Endodermal cell (in vitro differentiated cells): ENCODE data around the gene NFAM1. TPM values are rescaled to one million over a fixed set of nuclear protein-coding genes. Genes with fewer than 3 reads are reported as not detected.

Experiments
- DNase-seq: peaks from one replicate; pipeline ENCODE4 v3.0.0-alpha.2; 2017
- H3K27ac ChIP-seq: 2 replicates; pipeline ENCODE4 v1.5.1; 2013; ENCODE audit warnings: mild to moderate bottlenecking, low read depth, low read length, moderate library complexity
- H3K27me3 ChIP-seq: 2 replicates; pipeline ENCODE4 v1.6.1; 2013; ENCODE audit warnings: mild to moderate bottlenecking, low read length, moderate library complexity; ENCODE audit not compliant: insufficient read depth, control insufficient read depth, poor library complexity, severe bottlenecking
- H3K36me3 ChIP-seq: 2 replicates; pipeline ENCODE4 v1.7.0; 2013; ENCODE audit warnings: mild to moderate bottlenecking, low read length, moderate library complexity; ENCODE audit not compliant: control insufficient read depth, insufficient read depth
- H3K4me1 ChIP-seq: one replicate; pipeline ENCODE4 v1.7.0; 2013; ENCODE audit warnings: low read length; ENCODE audit not compliant: control insufficient read depth, insufficient read depth
- H3K4me3 ChIP-seq: 2 replicates; pipeline ENCODE4 v1.5.1; 2013; ENCODE audit warnings: mild to moderate bottlenecking, low read length, moderate library complexity
- H3K9ac ChIP-seq: 2 replicates; pipeline ENCODE4 v1.6.1; 2013; ENCODE audit warnings: mild to moderate bottlenecking, low read length, moderate library complexity; ENCODE audit not compliant: poor library complexity, severe bottlenecking; ENCODE audit errors: extremely low read depth
- H3K9me3 ChIP-seq: 2 replicates; pipeline ENCODE4 v1.6.1; 2013; ENCODE audit warnings: mild to moderate bottlenecking, low read length, moderate library complexity; ENCODE audit not compliant: control insufficient read depth
- H3K27ac Mint-ChIP-seq: 2 replicates; pipeline ENCODE4 v1.8.0; 2020; ENCODE audit warnings: mixed read lengths
- H3K27me3 Mint-ChIP-seq: 2 replicates; pipeline ENCODE4 v1.8.0; 2021; ENCODE audit warnings: mild to moderate bottlenecking, mixed read lengths; ENCODE audit not compliant: insufficient read depth
- H3K36me3 Mint-ChIP-seq: 2 replicates; pipeline ENCODE4 v1.8.0; 2020; ENCODE audit warnings: low read depth, mixed read lengths
- H3K4me1 Mint-ChIP-seq: 2 replicates; pipeline ENCODE4 v1.8.0; 2020; ENCODE audit warnings: mixed read lengths
- H3K4me3 Mint-ChIP-seq: 2 replicates; pipeline ENCODE4 v1.8.0; 2020; ENCODE audit warnings: mild to moderate bottlenecking, moderate library complexity, mixed read lengths
- H3K9me3 Mint-ChIP-seq: 2 replicates; pipeline ENCODE4 v1.8.0; 2020; ENCODE audit warnings: mild to moderate bottlenecking, mixed read lengths
- WGBS, 2 experiments: methylation state at CpG; one replicate each; pipeline versions ENCODE4 v1.1.5 to v1.1.7; 2013; ENCODE audit warnings: missing lambda C conversion rate in 2 of 2, mixed read lengths in 1 of 2; ENCODE audit not compliant: insufficient coverage in 1 of 2, insufficient read length in 1 of 2; 5-methylcytosine and 5-hydroxymethylcytosine counted together
- total RNA-seq, 2 donors: library from RNA; stranded (reverse); fragmentation: NEBNext Ultra II Directional in 1 of 2; extraction: Animal tissue kit (Norgen Biotek cat#: 25700) in 1 of 2; gene quantifications; 2 replicates in 1 of 2; 3 replicates in 1 of 2; pipeline ENCODE4 v1.2.1, GENCODE V29; 2021
- TF ChIP-seq, protein P1 (sequence below): fragments of 200-600 bp; sonication (generic); conservative IDR thresholded peaks from 2 replicates; pipeline ENCODE4 v1.5.0; 2021; ENCODE audit warnings: antibody characterized with exemption, mild to moderate bottlenecking

NFAM1 gene
- total RNA-seq, 2 donors from 2014 or later: 0.92 to 1.1 TPM

DNA sequence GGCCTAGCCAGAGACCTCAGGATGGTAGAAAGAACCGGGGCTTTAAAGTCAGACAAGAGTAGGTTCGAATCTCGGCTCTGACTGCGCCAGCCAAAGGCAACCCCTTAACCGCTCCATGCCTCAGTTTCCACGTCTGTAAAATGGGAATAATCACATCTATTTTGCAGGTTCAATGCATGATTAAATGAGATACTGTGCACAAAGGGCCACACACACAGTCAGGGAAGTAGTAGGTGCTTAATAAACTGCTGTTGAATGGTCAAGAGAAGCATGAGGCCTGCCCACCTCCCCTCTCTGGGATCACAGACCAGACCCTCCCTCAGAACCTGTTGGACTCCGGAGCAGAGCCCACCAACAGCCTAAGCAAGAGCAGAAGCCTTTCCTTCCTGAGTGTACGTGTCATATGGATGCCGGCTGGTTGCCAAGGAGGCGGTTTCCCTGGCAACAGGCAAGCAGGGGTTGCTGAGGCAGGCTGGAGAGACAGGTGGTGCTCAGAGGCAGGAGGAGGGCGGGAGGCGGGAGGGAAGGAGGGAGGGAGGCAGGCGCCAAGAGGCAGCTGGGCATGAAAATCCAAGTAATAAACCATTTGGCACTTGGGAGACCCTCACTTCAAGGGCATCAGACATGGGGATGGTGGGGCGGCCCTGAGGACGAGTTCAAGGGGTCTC, 43.9 kb downstream of the NFAM1 start:
- 86 to 88% methylated on average over 9 to 15 of the region's 15 CpGs for WGBS, 2 experiments
- Mint-ChIP-seq H3K27ac (no peak overlapping the region), H3K4me3 (no peak overlapping the region), H3K36me3 (no peaks in the 10 kb centered on the region), H3K27me3 (peaks cover 12% of the 10 kb centered on the region), H3K4me1 (no peaks in the 10 kb centered on the region), H3K9me3 (no peaks in the 10 kb centered on the region)
- peak overlapping the region; percentile 94 for H3K27ac ChIP-seq
- no peak overlapping the region for H3K4me3 ChIP-seq
- no peaks in the 10 kb centered on the region for H3K9me3 ChIP-seq
- no peak overlapping the region for H3K9ac ChIP-seq
- no peaks in the 10 kb centered on the region for H3K27me3 ChIP-seq
- TF ChIP-seq, protein P1, sequence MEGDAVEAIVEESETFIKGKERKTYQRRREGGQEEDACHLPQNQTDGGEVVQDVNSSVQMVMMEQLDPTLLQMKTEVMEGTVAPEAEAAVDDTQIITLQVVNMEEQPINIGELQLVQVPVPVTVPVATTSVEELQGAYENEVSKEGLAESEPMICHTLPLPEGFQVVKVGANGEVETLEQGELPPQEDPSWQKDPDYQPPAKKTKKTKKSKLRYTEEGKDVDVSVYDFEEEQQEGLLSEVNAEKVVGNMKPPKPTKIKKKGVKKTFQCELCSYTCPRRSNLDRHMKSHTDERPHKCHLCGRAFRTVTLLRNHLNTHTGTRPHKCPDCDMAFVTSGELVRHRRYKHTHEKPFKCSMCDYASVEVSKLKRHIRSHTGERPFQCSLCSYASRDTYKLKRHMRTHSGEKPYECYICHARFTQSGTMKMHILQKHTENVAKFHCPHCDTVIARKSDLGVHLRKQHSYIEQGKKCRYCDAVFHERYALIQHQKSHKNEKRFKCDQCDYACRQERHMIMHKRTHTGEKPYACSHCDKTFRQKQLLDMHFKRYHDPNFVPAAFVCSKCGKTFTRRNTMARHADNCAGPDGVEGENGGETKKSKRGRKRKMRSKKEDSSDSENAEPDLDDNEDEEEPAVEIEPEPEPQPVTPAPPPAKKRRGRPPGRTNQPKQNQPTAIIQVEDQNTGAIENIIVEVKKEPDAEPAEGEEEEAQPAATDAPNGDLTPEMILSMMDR: no peak
- DNase-seq: no peak
- no peaks in the 10 kb centered on the region for H3K36me3 ChIP-seq
- no peaks in the 10 kb centered on the region for H3K4me1 ChIP-seq

DNA sequence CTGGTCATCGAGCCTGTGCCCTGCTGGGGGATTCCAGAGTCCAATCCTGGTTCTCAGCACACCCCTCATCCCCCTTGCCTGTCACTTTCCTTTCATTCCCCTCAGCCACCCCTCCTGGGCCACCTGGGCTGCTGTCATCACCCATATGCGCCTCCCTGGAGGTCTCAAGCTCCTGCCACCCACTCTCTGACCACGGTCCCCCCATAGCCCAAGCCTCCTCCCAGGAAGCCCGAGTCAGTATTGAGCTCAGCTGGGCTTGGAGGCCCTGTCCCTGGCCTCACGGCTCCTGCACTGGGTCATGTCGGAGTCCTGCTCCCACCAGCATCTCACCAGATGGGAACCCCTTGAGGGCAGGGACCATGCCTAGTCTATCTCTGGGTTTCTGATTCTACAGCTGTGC, 44.6 kb downstream of the NFAM1 start:
- Histone ChIP-seq H3K4me3 (no peak overlapping the region), H3K9me3 (no peaks in the 10 kb centered on the region), H3K27me3 (no peaks in the 10 kb centered on the region), H3K4me1 (no peaks in the 10 kb centered on the region), H3K27ac (no peak overlapping the region), H3K36me3 (no peaks in the 10 kb centered on the region), H3K9ac (no peak overlapping the region)
- Mint-ChIP-seq H3K27me3 (peaks cover 12% of the 10 kb centered on the region), H3K4me1 (no peaks in the 10 kb centered on the region), H3K36me3 (no peaks in the 10 kb centered on the region), H3K27ac (no peak overlapping the region), H3K9me3 (no peaks in the 10 kb centered on the region), H3K4me3 (no peak overlapping the region)
- no peak for DNase-seq
- TF ChIP-seq, protein P1: no peak
- 84 to 92% methylated on average over 3 to 6 of the region's 6 CpGs for WGBS, 2 experiments

DNA sequence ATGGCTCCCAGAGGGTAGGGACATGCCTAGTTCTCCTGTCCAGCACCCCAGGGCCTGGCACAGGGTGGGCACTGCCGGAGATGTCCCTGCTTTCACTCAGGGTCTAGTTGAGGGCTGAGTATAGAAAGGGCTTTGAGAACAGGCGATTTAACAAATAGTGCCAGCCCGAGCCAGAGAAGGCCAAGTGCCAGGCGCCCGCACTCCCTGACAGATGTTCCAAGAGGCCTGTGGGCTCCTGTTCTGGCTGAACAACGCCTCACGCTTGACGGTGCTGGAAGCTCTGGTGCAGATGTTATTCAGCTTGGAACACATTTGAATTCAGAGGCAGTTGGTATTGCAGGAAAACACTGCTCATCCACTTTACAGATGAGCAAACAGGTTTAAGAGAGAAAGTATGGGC, 46.5 kb downstream of the NFAM1 start:
- Mint-ChIP-seq H3K36me3 (no peaks in the 10 kb centered on the region), H3K4me3 (no peak overlapping the region), H3K4me1 (peaks cover 10% of the 10 kb centered on the region), H3K27me3 (peaks cover 9% of the 10 kb centered on the region), H3K27ac (no peak overlapping the region), H3K9me3 (no peaks in the 10 kb centered on the region)
- H3K27ac ChIP-seq: no peak overlapping the region
- no peaks in the 10 kb centered on the region for H3K27me3 ChIP-seq
- TF ChIP-seq, protein P1: no peak
- no peaks in the 10 kb centered on the region for H3K9me3 ChIP-seq
- no peak for DNase-seq
- no peak overlapping the region for H3K9ac ChIP-seq
- peaks cover 7% of the 10 kb centered on the region for H3K4me1 ChIP-seq
- WGBS, 2 experiments: 93 to 94% methylated on average over 6 to 8 of the region's 8 CpGs
- H3K36me3 ChIP-seq: no peaks in the 10 kb centered on the region
- no peak overlapping the region for H3K4me3 ChIP-seq
